NCI-H1436 (cell line): Measurements from ENCODE around the gene VWA7.
"Not testable (repeated sequence)": the region's sequence is repeated elsewhere in the genome, so short reads cannot be mapped to it uniquely, and the experiment has no call there.

Experiments used
- DNase-seq: peaks from one replicate; lab custom pipeline; 2025; lab: John Stamatoyannopoulos, UW

Gene VWA7

GRCh38 chr6:31801031-31801927 is 24.2 kb upstream of the VWA7 start:
- DNase-seq, result not testable (repeated sequence)

- DNase-seq, result no peak
These were observed 22.7 kb upstream of the VWA7 start for GRCh38 chr6:31799781-31800180.

- DNase-seq, result no peak
These were observed 20.5 kb upstream of the VWA7 start for GRCh38 chr6:31797588-31797987.

GRCh38 chr6:31796993-31797385 is 19.9 kb upstream of the VWA7 start:
- DNase-seq, result no peak

GRCh38 chr6:31795616-31796298 is 18.6 kb upstream of the VWA7 start, which contains the start of gene VARS1:
Gene VARS1 (minus strand): TSS chr6:31795752. CDS start chr6:31795217, 535 bp downstream.
- peak; percentile 79 for DNase-seq

- no peak for DNase-seq
These were observed 17.9 kb upstream of the VWA7 start for GRCh38 chr6:31794866-31795615.

- no peak for DNase-seq
These were observed 17.3 kb upstream of the VWA7 start for GRCh38 chr6:31794294-31794865.

- not testable (repeated sequence) for DNase-seq
These were observed 16.8 kb upstream of the VWA7 start for GRCh38 chr6:31793927-31794245.

GRCh38 chr6:31792761-31793171 is 15.6 kb upstream of the VWA7 start:
- no peak for DNase-seq

GRCh38 chr6:31792090-31792374 is 14.9 kb upstream of the VWA7 start:
- no peak for DNase-seq

GRCh38 chr6:31791324-31792089 is 14.4 kb upstream of the VWA7 start:
- DNase-seq, result peak; percentile 23

GRCh38 chr6:31785475-31785874 is 8.3 kb upstream of the VWA7 start:
- DNase-seq, result no peak

- DNase-seq, result no peak
These were observed 7.2 kb upstream of the VWA7 start for GRCh38 chr6:31784098-31784925.

GRCh38 chr6:31782126-31782855 is 5.2 kb upstream of the VWA7 start:
- no peak for DNase-seq

GRCh38 chr6:31781244-31782125 is 4.4 kb upstream of the VWA7 start:
- no peak for DNase-seq

- DNase-seq, result no peak
These were observed 3.5 kb upstream of the VWA7 start for GRCh38 chr6:31780507-31781243.

- no peak for DNase-seq
These were observed 2.8 kb upstream of the VWA7 start for GRCh38 chr6:31779908-31780307.
